Natural killer cell (primary cell): ENCODE results near the gene CATSPERD. TPM values are rescaled to one million over a fixed set of nuclear protein-coding genes. Genes with fewer than 3 reads are reported as not detected.

Experiments used
- ATAC-seq, 3 donors: fragments of 150-1000 bp in 2 of 3; fragments of 200-7000 bp in 1 of 3; cut with Tn5 transposase; 1 replicate in 1 of 3; 2 replicates in 2 of 3; pipeline ENCODE4 v1.10.0; 2021; ENCODE audit warnings: mild to moderate bottlenecking in 2 of 3, moderate library complexity in 2 of 3
- DNase-seq, 2 donors: peaks; one replicate each; pipeline versions ENCODE4 v3.0.0 to v3.0.0-alpha.2; 2013 to 2021; ENCODE audit warnings: mixed read lengths in 1 of 2
- H3K27ac ChIP-seq: one replicate; pipeline ENCODE4 v1.5.1; 2013; ENCODE audit warnings: mild to moderate bottlenecking, low read length
- H3K27me3 ChIP-seq: one replicate; pipeline ENCODE4 v1.6.1; 2013; ENCODE audit warnings: low read length; ENCODE audit not compliant: control insufficient read depth, insufficient read depth
- H3K36me3 ChIP-seq: one replicate; pipeline ENCODE4 v1.6.1; 2013; ENCODE audit warnings: low read length; ENCODE audit not compliant: control insufficient read depth, insufficient read depth
- H3K4me1 ChIP-seq: one replicate; pipeline ENCODE4 v1.6.1; 2013; ENCODE audit warnings: low read length; ENCODE audit not compliant: control insufficient read depth, insufficient read depth
- H3K4me3 ChIP-seq: one replicate; pipeline ENCODE4 v1.5.1; 2013; ENCODE audit warnings: low read length
- H3K9me3 ChIP-seq: one replicate; pipeline ENCODE4 v1.6.1; 2013; ENCODE audit warnings: low read length; ENCODE audit not compliant: control insufficient read depth, insufficient read depth
- H3K27ac Mint-ChIP-seq, 2 donors: one replicate each; pipeline ENCODE4 v1.8.0; 2022; ENCODE audit warnings: mild to moderate bottlenecking in 2 of 2, mixed read lengths in 2 of 2, moderate library complexity in 1 of 2
- H3K27me3 Mint-ChIP-seq, 2 donors: one replicate each; pipeline ENCODE4 v1.8.0; 2022; ENCODE audit warnings: low read depth in 2 of 2, mixed read lengths in 2 of 2
- H3K36me3 Mint-ChIP-seq: one replicate; pipeline ENCODE4 v1.8.0; 2022; ENCODE audit warnings: mixed read lengths
- H3K4me1 Mint-ChIP-seq, 2 donors: one replicate each; pipeline ENCODE4 v1.8.0; 2022; ENCODE audit warnings: mixed read lengths in 2 of 2
- H3K4me3 Mint-ChIP-seq: one replicate; pipeline ENCODE4 v1.8.0; 2022; ENCODE audit warnings: mild to moderate bottlenecking, moderate library complexity, mixed read lengths
- H3K9me3 Mint-ChIP-seq, 2 donors: one replicate each; pipeline ENCODE4 v1.8.0; 2022; ENCODE audit warnings: mixed read lengths in 2 of 2
- WGBS: methylation state at CpG from one replicate; pipeline ENCODE4 v1.1.7; 2013; ENCODE audit warnings: missing lambda C conversion rate; ENCODE audit not compliant: insufficient coverage; 5-methylcytosine and 5-hydroxymethylcytosine counted together
- intact Hi-C: fragments of 100-400 bp; cut with micrococcal nuclease; formaldehyde crosslinking; loops from one replicate; pipeline ENCODE4 v1.14.2; 2022
- total RNA-seq, 4 donors: library from RNA; stranded (reverse); fragments of 120-200 nt in 1 of 4; gene quantifications; one replicate each; pipeline versions ENCODE4 v1.2.3 to v1.2.4, GENCODE V29; 2013 to 2022
- TF ChIP-seq, protein P1 (sequence below): fragments of 200-600 bp; IDR thresholded peaks from one replicate; pipeline ENCODE4 v1.8.0; 2022; ENCODE audit warnings: antibody characterized with exemption

Gene CATSPERD
- total RNA-seq, 3 donors from 2014 or later (not counting 1 experiment from before 2014, with no cell fraction given) = not detected

DNA sequence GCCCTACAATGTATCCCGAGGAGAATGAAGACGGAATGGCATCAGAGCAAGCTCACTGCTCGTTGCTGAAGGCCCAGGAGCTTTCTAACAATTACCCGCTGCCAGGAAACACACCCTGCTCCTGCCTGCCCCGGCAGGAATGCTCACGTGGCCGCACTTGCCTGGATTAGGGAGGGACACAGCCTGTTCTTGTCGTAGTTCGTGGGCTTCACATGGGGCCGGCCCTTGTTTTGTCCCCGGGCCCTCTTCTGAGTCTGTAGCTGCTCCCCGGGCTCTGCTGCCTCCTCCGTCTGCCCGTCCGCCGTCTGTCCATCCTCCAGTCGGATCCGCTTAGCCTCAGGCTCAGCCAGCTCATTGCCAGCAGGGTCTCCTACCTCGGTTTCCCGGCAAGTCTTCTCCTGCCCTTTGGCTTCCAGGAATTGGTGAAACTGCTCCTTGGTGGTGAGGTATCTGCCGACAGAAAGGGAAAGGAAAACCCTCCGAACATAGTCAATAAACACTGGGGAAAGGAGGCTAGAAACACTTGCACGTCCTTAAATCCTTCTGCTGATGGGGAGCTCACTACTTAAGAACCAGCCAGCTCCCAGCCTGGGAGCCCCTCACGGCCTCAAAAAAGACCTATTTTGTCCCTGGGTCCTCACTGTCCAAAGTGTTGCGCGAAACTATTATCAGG, 69.6 kb downstream of the CATSPERD start:
- H3K27me3 Mint-ChIP-seq = peaks cover 0 to 3% of the 10 kb centered on the region in 2 donors
- peak overlapping the region; percentile 100 for H3K27ac Mint-ChIP-seq
- Histone ChIP-seq H3K36me3 (peaks cover 43% of the 10 kb centered on the region), H3K4me3 (peak overlapping the region; percentile 96), H3K4me1 (peaks cover 18% of the 10 kb centered on the region), H3K9me3 (no peaks in the 10 kb centered on the region), H3K27ac (peak overlapping the region; percentile 99), H3K27me3 (no peaks in the 10 kb centered on the region)
- WGBS = 87% methylated on average over 26 of the region's 26 CpGs
- TF ChIP-seq, protein P1, sequence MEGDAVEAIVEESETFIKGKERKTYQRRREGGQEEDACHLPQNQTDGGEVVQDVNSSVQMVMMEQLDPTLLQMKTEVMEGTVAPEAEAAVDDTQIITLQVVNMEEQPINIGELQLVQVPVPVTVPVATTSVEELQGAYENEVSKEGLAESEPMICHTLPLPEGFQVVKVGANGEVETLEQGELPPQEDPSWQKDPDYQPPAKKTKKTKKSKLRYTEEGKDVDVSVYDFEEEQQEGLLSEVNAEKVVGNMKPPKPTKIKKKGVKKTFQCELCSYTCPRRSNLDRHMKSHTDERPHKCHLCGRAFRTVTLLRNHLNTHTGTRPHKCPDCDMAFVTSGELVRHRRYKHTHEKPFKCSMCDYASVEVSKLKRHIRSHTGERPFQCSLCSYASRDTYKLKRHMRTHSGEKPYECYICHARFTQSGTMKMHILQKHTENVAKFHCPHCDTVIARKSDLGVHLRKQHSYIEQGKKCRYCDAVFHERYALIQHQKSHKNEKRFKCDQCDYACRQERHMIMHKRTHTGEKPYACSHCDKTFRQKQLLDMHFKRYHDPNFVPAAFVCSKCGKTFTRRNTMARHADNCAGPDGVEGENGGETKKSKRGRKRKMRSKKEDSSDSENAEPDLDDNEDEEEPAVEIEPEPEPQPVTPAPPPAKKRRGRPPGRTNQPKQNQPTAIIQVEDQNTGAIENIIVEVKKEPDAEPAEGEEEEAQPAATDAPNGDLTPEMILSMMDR = no peak
- H3K36me3 Mint-ChIP-seq = no peaks in the 10 kb centered on the region
- intact Hi-C loops = loop anchor here (1.0 to 2.0 kb wide), 3 partner anchors 69 to 114 kb away; partner anchors contain the start of genes CATSPERD, HSD11B1L, LONP1 and MICOS13
- H3K4me1 Mint-ChIP-seq = peaks cover 14 to 22% of the 10 kb centered on the region in 2 donors
- no peak for ATAC-seq
- peak in 1 of 2 donors; percentile 24 for DNase-seq
- H3K9me3 Mint-ChIP-seq = no peaks in the 10 kb centered on the region
- peak overlapping the region; percentile 100 for H3K4me3 Mint-ChIP-seq

DNA sequence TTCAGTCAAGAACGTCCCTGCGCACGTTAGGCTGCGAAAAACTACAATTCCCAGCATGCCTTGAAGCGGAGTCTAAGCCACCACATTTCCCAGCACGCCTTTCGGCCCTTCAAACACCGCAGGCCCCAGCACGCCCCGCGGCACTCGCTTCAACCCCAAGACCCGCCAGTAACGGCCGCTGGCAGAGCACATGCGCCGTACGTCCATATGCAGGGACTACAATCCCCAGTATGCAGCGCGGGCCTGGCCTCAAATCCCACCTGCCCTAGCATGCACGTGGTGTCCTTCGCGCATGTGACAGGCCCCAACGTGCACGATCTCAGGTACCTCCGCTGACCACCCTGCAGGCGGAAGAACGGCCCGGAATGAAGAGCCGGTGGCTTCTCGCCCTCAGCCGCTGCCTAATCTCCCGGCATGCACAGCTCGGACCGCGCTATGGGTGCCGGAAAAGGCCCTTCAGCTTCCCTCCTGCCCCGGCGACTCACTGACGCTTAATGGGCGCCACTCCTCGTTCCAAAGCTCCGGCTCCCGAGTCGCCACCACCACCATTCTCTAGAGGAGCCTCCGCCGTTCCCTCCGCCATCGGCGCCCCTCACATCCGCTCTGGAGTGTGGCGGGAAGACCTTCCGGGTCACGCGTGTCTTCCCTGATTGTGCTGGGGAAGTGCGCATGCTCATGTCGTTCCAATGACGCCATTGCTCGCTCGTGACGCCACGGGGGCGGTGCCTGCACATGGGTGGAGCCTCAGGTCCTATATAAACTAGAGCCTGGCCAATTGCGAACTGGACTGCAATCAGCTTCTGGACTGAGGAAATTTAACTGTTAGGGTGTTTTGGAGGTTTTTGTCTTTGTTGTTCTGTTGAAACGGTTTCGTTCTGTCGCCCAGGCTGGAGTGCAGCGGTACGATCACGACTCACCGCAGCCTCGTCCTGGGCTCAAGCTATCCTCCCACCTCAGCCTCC, 70.4 kb downstream of the CATSPERD start, which contains the start of gene DUS3L:
DUS3L (minus strand) TSS at position 605 of the 962 bp plus-strand sequence; CDS start at position 583, 22 bp downstream.
- Histone ChIP-seq H3K9me3 (no peaks in the 10 kb centered on the region), H3K27me3 (no peaks in the 10 kb centered on the region), H3K27ac (peak within 1 kb of the TSS; percentile 99), H3K36me3 (peaks cover 37% of the 10 kb centered on the region), H3K4me1 (peaks cover 18% of the 10 kb centered on the region), H3K4me3 (peak within 1 kb of the TSS; percentile 96)
- DNase-seq = peak; percentile 95 to 98
- H3K36me3 Mint-ChIP-seq = no peaks in the 10 kb centered on the region
- H3K4me3 Mint-ChIP-seq = peak within 1 kb of the TSS; percentile 100
- peaks cover 0 to 3% of the 10 kb centered on the region in 2 donors for H3K27me3 Mint-ChIP-seq
- H3K27ac Mint-ChIP-seq = peak within 1 kb of the TSS; percentile 100
- WGBS = 12% methylated on average over 72 of the region's 72 CpGs
- peaks cover 14 to 22% of the 10 kb centered on the region in 2 donors for H3K4me1 Mint-ChIP-seq
- TF ChIP-seq, protein P1 = no peak
- H3K9me3 Mint-ChIP-seq = no peaks in the 10 kb centered on the region
- intact Hi-C loops = loop anchor here (1.0 to 2.0 kb wide), 3 partner anchors 70 to 113 kb away; partner anchors contain the start of genes CATSPERD, HSD11B1L, LONP1 and MICOS13
- peak; percentile 90 to 98 (median 92) for ATAC-seq

DNA sequence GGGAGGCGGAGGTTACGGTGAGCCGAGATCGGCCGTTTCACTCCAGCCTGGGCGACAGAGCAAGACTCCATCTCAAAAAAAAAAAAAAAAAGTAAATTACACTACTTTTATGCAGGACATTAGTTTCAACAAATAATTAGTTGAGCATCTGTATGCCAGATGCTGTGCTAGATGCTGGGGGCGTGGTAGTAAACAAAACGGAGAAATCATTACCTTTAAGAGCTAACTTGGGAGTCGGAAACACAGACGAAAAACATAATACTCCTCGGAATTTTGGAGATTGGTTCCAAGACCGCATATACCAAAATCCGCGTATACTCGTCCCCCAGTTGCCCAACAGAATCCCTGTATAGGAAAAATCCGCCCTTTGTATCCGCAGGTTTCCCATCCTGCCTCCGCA, 71.8 kb downstream of the CATSPERD start:
- H3K4me3 Mint-ChIP-seq = no peak overlapping the region
- H3K4me1 ChIP-seq = peaks cover 18% of the 10 kb centered on the region
- intact Hi-C loops = no loop called here
- H3K36me3 Mint-ChIP-seq = no peaks in the 10 kb centered on the region
- H3K27ac ChIP-seq = no peak overlapping the region
- H3K9me3 ChIP-seq = no peaks in the 10 kb centered on the region
- peaks cover 24% of the 10 kb centered on the region for H3K36me3 ChIP-seq
- DNase-seq (no peak), ATAC-seq (no peak)
- WGBS = 99% methylated on average over 17 of the region's 18 CpGs
- H3K27me3 ChIP-seq = no peaks in the 10 kb centered on the region
- peaks cover 14 to 19% of the 10 kb centered on the region in 2 donors for H3K4me1 Mint-ChIP-seq
- TF ChIP-seq, protein P1 = no peak
- no peak overlapping the region for H3K27ac Mint-ChIP-seq
- no peak overlapping the region for H3K4me3 ChIP-seq
- no peaks in the 10 kb centered on the region for H3K9me3 Mint-ChIP-seq
- H3K27me3 Mint-ChIP-seq = peaks cover 0 to 3% of the 10 kb centered on the region in 2 donors
